ENCODE measurements around the gene SLC22A3.
"Not testable (repeated sequence)": the region's sequence is repeated elsewhere in the genome, so short reads cannot be mapped to it uniquely, and the experiment has no call there.

Gene SLC22A3

GRCh38 chr6:160455541-160456213 lies 107.5 kb downstream of the SLC22A3 start:
- Histone ChIP-seq H3K27me3 (ENCODE audit: insufficient read depth, low read length) (no peaks in the 10 kb centered on the region), H3K4me3 (ENCODE audit: low read length) (no peak overlapping the region), H3K9me3 (ENCODE audit: low read length) (no peaks in the 10 kb centered on the region), H3K4me1 (ENCODE audit: insufficient read depth, low read length) (peaks cover 3% of the 10 kb centered on the region), H3K36me3 (ENCODE audit: insufficient read depth, low read length) (no peaks in the 10 kb centered on the region), H2AFZ (ENCODE audit: low read depth, low read length) (no peak overlapping the region)

GRCh38 chr6:160456214-160456546 lies 108.0 kb downstream of the SLC22A3 start:
- H3K4me3 ChIP-seq (ENCODE audit: low read length): no peak overlapping the region
- no peaks in the 10 kb centered on the region for H3K27me3 ChIP-seq (ENCODE audit: insufficient read depth, low read length)
- H3K9me3 ChIP-seq (ENCODE audit: low read length): no peaks in the 10 kb centered on the region
- no peak overlapping the region for H2AFZ ChIP-seq (ENCODE audit: low read depth, low read length)
- H3K36me3 ChIP-seq (ENCODE audit: insufficient read depth, low read length): no peaks in the 10 kb centered on the region
- H3K4me1 ChIP-seq (ENCODE audit: insufficient read depth, low read length): peaks cover 3% of the 10 kb centered on the region

GRCh38 chr6:160457823-160458222 lies 109.6 kb downstream of the SLC22A3 start:
- H3K4me3 ChIP-seq (ENCODE audit: low read length): no peak overlapping the region
- H3K27me3 ChIP-seq (ENCODE audit: insufficient read depth, low read length): no peaks in the 10 kb centered on the region
- no peaks in the 10 kb centered on the region for H3K9me3 ChIP-seq (ENCODE audit: low read length)
- peaks cover 3% of the 10 kb centered on the region for H3K4me1 ChIP-seq (ENCODE audit: insufficient read depth, low read length)
- no peaks in the 10 kb centered on the region for H3K36me3 ChIP-seq (ENCODE audit: insufficient read depth, low read length)
- H2AFZ ChIP-seq (ENCODE audit: low read depth, low read length): no peak overlapping the region

DNA sequence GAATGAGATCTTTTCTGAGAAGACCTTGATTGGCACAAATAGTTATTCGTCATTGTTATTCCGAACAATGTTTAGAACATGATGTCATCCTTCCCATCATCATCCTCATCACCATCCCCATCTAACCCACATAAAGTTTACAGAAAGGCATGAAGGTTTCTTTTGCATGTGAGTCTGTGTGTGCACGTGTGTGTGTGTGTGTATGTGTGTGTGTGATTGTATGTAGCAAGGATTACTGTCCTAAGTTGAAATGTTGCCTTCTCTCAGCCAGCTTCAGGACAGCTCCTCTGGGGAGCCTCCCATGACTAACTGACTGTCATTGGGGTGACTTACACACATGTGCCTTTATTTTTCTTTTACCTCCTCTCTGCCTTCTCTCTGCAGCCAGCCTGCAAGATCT lies 113.5 kb downstream of the SLC22A3 start:
- peaks cover 4% of the 10 kb centered on the region for H3K9me3 ChIP-seq (ENCODE audit: low read length)
- no peak overlapping the region for H3K4me3 ChIP-seq (ENCODE audit: low read length)
- H3K27me3 ChIP-seq (ENCODE audit: insufficient read depth, low read length): no peaks in the 10 kb centered on the region
- H2AFZ ChIP-seq (ENCODE audit: low read depth, low read length): no peak overlapping the region
- no peaks in the 10 kb centered on the region for H3K36me3 ChIP-seq (ENCODE audit: insufficient read depth, low read length)
- peaks cover 3% of the 10 kb centered on the region for H3K4me1 ChIP-seq (ENCODE audit: insufficient read depth, low read length)

- no peaks in the 10 kb centered on the region for H3K27me3 ChIP-seq (ENCODE audit: insufficient read depth, low read length)
- no peak overlapping the region for H3K4me3 ChIP-seq (ENCODE audit: low read length)
- H3K9me3 ChIP-seq (ENCODE audit: low read length): peaks cover 4% of the 10 kb centered on the region
- no peaks in the 10 kb centered on the region for H3K36me3 ChIP-seq (ENCODE audit: insufficient read depth, low read length)
- no peak overlapping the region for H2AFZ ChIP-seq (ENCODE audit: low read depth, low read length)
- H3K4me1 ChIP-seq (ENCODE audit: insufficient read depth, low read length): peaks cover 3% of the 10 kb centered on the region
Observed at GRCh38 chr6:160462116-160462515, 113.9 kb downstream of the SLC22A3 start.

DNA sequence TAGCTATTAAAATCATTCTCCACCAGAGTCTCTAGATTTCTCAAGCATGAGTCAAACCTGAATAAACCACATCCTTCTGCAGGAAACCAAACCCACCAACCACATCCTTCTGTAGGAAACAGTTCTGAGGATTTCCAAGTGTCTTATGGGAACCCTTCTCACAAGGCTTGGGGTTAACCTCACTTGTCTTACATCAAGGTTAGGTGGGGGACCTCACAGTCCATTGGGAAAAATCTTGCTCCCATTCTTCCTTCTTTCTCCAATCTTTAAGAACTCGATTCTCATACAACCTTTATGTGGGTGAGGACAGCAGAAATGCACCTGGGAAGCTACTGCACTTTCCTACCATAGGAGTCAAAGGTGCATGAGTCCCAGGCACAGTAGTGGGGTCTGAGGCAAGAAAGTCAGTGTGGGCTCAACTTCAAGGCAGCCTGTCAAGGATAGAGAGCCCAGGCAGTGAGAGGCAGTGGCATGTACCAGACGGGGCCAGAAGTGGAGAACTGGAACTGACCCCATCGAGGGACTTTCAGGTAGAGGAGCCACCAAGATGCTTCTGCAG lies 114.5 kb downstream of the SLC22A3 start:
- Histone ChIP-seq H3K4me1 (ENCODE audit: insufficient read depth, low read length) (peaks cover 3% of the 10 kb centered on the region), H3K9me3 (ENCODE audit: low read length) (peaks cover 4% of the 10 kb centered on the region), H3K36me3 (ENCODE audit: insufficient read depth, low read length) (no peaks in the 10 kb centered on the region), H3K4me3 (ENCODE audit: low read length) (no peak overlapping the region), H3K27me3 (ENCODE audit: insufficient read depth, low read length) (no peaks in the 10 kb centered on the region), H2AFZ (ENCODE audit: low read depth, low read length) (no peak overlapping the region)

DNA sequence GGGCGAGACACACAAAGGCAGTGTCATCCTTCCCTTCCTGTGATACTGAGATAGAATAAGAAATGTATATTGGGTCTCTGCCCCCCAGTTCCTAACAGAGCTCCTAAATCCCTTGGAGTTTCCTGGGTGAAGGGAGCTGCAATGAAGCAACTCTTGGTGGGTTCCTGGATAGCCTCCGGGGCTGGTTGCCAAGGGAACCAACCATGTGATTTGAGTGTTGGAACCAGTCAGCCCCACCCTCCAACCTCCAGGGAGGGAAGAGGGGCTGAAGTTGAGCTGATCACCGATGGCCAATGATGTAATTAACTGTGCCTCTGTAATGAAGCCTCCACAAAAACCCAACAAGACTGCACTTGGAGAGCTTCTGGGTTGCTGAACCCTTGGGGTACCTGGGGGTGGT lies 116.6 kb downstream of the SLC22A3 start:
- no peak overlapping the region for H3K4me3 ChIP-seq (ENCODE audit: low read length)
- peaks cover 4% of the 10 kb centered on the region for H3K9me3 ChIP-seq (ENCODE audit: low read length)
- H2AFZ ChIP-seq (ENCODE audit: low read depth, low read length): no peak overlapping the region
- no peaks in the 10 kb centered on the region for H3K36me3 ChIP-seq (ENCODE audit: insufficient read depth, low read length)
- peaks cover 3% of the 10 kb centered on the region for H3K4me1 ChIP-seq (ENCODE audit: insufficient read depth, low read length)
- H3K27me3 ChIP-seq (ENCODE audit: insufficient read depth, low read length): no peaks in the 10 kb centered on the region

- not testable (repeated sequence) for H3K36me3 ChIP-seq (ENCODE audit: insufficient read depth, low read length); H3K4me3 ChIP-seq (ENCODE audit: low read length); H3K27me3 ChIP-seq (ENCODE audit: insufficient read depth, low read length); H3K9me3 ChIP-seq (ENCODE audit: low read length); H3K4me1 ChIP-seq (ENCODE audit: insufficient read depth, low read length); H2AFZ ChIP-seq (ENCODE audit: low read depth, low read length)
Observed at GRCh38 chr6:160467261-160467871, 119.2 kb downstream of the SLC22A3 start.

DNA sequence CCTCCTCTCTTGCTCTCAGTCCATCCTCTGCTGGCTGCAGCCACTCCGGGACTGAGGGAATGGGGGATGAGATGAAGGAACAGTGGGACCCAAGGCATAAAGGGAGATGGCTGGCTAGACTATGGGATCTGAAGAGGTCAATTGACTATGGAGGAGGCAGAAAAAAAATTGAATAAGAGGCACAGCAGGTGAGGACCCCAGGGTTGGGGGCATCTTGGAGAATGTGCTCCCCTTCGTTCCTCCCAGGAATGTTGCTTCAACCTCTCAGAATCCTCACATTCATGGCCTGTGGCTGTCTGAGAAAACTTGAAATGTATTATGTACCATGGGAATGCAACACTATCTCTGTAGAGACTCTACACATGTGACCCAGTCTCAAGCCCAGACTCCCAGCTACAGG lies 121.0 kb downstream of the SLC22A3 start:
- Histone ChIP-seq H3K4me1 (ENCODE audit: insufficient read depth, low read length) (no peaks in the 10 kb centered on the region), H3K4me3 (ENCODE audit: low read length) (no peak overlapping the region), H3K27me3 (ENCODE audit: insufficient read depth, low read length) (no peaks in the 10 kb centered on the region), H3K9me3 (ENCODE audit: low read length) (peaks cover 4% of the 10 kb centered on the region), H3K36me3 (ENCODE audit: insufficient read depth, low read length) (no peaks in the 10 kb centered on the region), H2AFZ (ENCODE audit: low read depth, low read length) (no peak overlapping the region)

GRCh38 chr6:160476056-160476455 lies 127.9 kb downstream of the SLC22A3 start:
- H3K4me1 ChIP-seq (ENCODE audit: insufficient read depth, low read length); H3K9me3 ChIP-seq (ENCODE audit: low read length); H3K4me3 ChIP-seq (ENCODE audit: low read length); H2AFZ ChIP-seq (ENCODE audit: low read depth, low read length); H3K36me3 ChIP-seq (ENCODE audit: insufficient read depth, low read length); H3K27me3 ChIP-seq (ENCODE audit: insufficient read depth, low read length): not testable (repeated sequence)

DNA sequence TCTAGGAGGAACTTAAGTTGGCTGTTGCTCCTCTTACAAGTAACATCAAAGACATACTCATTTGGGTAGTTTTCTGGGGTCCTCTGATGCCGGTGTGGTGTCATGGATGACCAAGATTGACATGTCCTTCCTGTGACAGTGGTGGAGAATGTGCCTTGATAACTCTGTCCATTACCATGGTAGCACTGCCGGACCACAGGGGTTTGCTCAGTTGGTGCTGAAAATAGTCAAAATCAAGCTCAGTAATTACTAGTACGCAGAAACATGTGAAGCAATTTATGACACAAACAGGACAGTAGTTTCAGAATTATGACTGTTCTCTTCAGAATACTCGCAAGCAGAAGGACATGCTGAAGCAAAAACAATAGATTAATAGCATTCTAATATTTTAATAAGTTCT lies 128.9 kb downstream of the SLC22A3 start:
- not testable (repeated sequence) for H3K36me3 ChIP-seq (ENCODE audit: insufficient read depth, low read length); H3K9me3 ChIP-seq (ENCODE audit: low read length); H2AFZ ChIP-seq (ENCODE audit: low read depth, low read length); H3K27me3 ChIP-seq (ENCODE audit: insufficient read depth, low read length); H3K4me3 ChIP-seq (ENCODE audit: low read length); H3K4me1 ChIP-seq (ENCODE audit: insufficient read depth, low read length)

DNA sequence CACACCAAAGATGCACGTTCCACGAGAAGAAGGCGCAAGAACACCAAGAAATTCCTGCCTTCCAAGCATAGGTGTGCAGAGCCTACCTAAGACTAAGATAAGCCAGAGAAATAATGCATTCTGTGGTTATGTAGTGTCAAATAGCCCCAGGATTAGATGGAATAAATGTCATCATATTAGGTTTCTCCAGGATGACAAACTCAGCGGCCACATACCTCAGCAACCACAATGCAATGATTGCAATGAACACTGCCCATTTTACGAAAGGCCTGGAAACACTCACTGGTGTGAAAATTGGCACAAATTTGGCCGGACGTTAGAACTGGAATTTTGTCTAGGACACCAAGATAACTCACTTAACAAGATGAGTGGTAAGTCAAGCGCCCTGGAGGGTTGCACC lies 129.7 kb downstream of the SLC22A3 start:
- H2AFZ ChIP-seq (ENCODE audit: low read depth, low read length): no peak overlapping the region
- H3K27me3 ChIP-seq (ENCODE audit: insufficient read depth, low read length): no peaks in the 10 kb centered on the region
- H3K4me1 ChIP-seq (ENCODE audit: insufficient read depth, low read length): no peaks in the 10 kb centered on the region
- H3K36me3 ChIP-seq (ENCODE audit: insufficient read depth, low read length): no peaks in the 10 kb centered on the region
- H3K4me3 ChIP-seq (ENCODE audit: low read length): no peak overlapping the region
- no peaks in the 10 kb centered on the region for H3K9me3 ChIP-seq (ENCODE audit: low read length)

GRCh38 chr6:160487116-160487515 lies 138.9 kb downstream of the SLC22A3 start:
- Histone ChIP-seq H3K27me3 (ENCODE audit: insufficient read depth, low read length) (no peaks in the 10 kb centered on the region), H2AFZ (ENCODE audit: low read depth, low read length) (no peak overlapping the region), H3K4me1 (ENCODE audit: insufficient read depth, low read length) (peaks cover 2% of the 10 kb centered on the region), H3K36me3 (ENCODE audit: insufficient read depth, low read length) (no peaks in the 10 kb centered on the region), H3K9me3 (ENCODE audit: low read length) (no peaks in the 10 kb centered on the region), H3K4me3 (ENCODE audit: low read length) (no peak overlapping the region)

DNA sequence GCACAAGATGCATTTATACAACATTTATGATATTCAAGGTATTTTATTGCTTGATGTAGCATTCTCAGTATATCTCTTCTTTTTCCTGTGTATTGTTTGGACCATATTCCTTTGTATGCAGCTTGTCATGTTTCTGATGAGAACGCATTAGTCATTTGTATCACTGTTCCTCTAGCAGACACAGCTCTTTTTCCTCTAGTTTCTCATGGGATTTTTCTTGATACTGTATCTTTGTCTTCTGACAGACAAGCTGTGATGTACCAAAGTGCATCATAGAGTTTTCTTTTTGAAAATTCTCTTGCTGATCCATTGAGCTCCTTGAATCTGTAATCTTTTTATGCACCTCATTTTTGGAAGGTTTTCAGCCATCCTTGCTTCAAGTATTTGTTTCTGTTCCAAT lies 140.9 kb downstream of the SLC22A3 start:
- Histone ChIP-seq H3K9me3 (ENCODE audit: low read length) (no peaks in the 10 kb centered on the region), H3K36me3 (ENCODE audit: insufficient read depth, low read length) (no peaks in the 10 kb centered on the region), H3K27me3 (ENCODE audit: insufficient read depth, low read length) (no peaks in the 10 kb centered on the region), H3K4me3 (ENCODE audit: low read length) (no peak overlapping the region), H3K4me1 (ENCODE audit: insufficient read depth, low read length) (peaks cover 2% of the 10 kb centered on the region), H2AFZ (ENCODE audit: low read depth, low read length) (no peak overlapping the region)

Measured in neuron (in vitro differentiated cells).